ENCODE data around the gene CAMTA1. TPM values are rescaled to one million over a fixed set of nuclear protein-coding genes. Genes with fewer than 3 reads are reported as not detected.

The CAMTA1 gene
- total and polyA plus RNA-seq, 12 donors = 123 to 265 (median 142) TPM

DNA sequence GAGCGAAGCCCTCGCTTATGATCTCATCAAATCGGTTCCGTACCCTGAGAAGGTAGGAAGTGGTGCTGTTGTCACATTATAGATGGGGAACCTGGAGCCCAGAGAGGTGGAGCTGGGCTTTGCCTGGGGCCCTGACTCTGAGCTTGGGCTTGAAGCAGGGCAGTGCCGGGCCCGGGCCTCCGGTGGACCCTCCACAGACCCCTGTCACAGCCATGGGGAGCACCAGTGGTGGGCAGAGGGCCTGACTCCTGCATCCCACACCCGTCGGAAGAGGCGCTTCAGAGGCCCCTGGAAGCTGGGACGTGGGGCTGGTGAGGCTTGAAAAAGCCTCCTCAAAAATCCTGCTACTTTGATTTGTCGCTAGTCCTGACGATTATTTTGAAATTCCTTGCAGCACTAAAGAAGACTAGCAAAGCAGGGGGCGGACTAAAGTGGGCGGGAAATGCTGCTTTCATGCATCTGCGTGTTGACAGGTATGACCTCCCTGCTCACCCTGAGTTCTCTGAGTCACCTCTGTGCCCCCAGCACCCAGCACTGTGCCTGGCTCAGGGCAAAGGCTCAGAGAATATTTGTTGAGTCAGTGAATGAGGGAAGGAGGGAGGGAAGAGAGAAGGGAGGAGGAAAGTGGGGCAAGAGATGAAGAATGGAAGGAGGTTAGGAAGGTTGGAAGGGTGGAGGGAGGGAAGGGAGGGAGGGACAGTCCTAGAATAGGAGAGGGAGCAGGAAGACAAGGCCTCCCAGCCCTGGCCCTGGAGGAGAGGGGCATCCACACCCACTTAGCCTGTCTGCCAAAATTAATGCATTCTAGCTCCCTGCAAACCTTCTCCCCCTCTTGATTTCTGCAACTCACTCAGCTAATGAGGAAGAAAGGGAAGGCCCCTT, 723.0 kb downstream of the CAMTA1 start:
- H3K4me1 ChIP-seq = peaks cover 0 to 17% (median 5%) of the 10 kb centered on the region in 9 donors
- H3K36me3 ChIP-seq = no peaks in the 10 kb centered on the region
- ATAC-seq = no peak
- no peak for TF ChIP-seq CTCF (IDR thresholded peaks at IDR 0.05)
- H3K4me3 ChIP-seq = no peak overlapping the region
- H3K27ac ChIP-seq = no peak overlapping the region
- H3K27me3 ChIP-seq = peaks cover 0 to 4% (median 0%) of the 10 kb centered on the region in 7 donors
- WGBS, 2 donors = 87 to 89% methylated on average over 16 of the region's 16 CpGs
- no peak for DNase-seq
- no peaks in the 10 kb centered on the region for H3K9me3 ChIP-seq
- intact Hi-C loops (cut with DNase I) = no loop called here

- no peak for DNase-seq
- Histone ChIP-seq H3K9me3 (no peaks in the 10 kb centered on the region), H3K27me3 (peaks cover 0 to 4% (median 0%) of the 10 kb centered on the region in 7 donors), H3K4me3 (no peak overlapping the region), H3K36me3 (no peaks in the 10 kb centered on the region), H3K27ac (peak overlapping the region in 1 of 10 donors; percentile 2), H3K4me1 (peaks cover 0 to 17% (median 5%) of the 10 kb centered on the region in 9 donors)
- ATAC-seq = peak in 1 of 8 donors; percentile 61
- 43 to 49% methylated on average over 11 of the region's 11 CpGs for WGBS, 2 donors
- no peak for TF ChIP-seq CTCF (IDR thresholded peaks at IDR 0.05)
- intact Hi-C loops (cut with DNase I) = no loop called here
Measured at GRCh38 chr1:7508934-7509519, 723.8 kb downstream of the CAMTA1 start.

DNA sequence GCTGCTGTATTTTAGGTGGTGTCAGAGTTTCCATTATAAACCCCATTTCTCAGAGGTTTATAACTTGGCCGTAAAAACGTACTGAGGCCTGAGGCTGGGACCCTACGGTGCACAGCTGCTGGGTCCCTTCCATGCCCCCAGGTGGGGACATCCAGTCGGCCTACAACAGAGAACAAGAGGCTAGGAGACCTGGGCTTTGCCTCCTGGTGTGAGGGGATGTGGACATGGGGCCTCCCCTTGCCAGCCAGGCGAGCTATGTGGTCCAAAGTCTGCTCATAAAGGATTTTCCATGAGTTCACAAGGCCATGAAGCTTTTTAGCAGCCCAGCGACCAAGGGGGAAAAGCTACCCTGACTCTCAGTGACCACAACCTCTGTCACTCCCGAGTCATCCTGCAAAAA, 724.3 kb downstream of the CAMTA1 start:
- ATAC-seq = peak in 1 of 8 donors; percentile 16
- peak overlapping the region in 1 of 10 donors; percentile 2 for H3K27ac ChIP-seq
- intact Hi-C loops (cut with DNase I) = no loop called here

More for the DNA sequence above, 724.3 kb downstream of the CAMTA1 start:
- Histone ChIP-seq H3K4me3 (no peak overlapping the region), H3K9me3 (no peaks in the 10 kb centered on the region), H3K4me1 (peaks cover 0 to 17% (median 5%) of the 10 kb centered on the region in 9 donors), H3K36me3 (no peaks in the 10 kb centered on the region), H3K27me3 (peaks cover 0 to 4% (median 0%) of the 10 kb centered on the region in 7 donors)
- TF ChIP-seq CTCF (IDR thresholded peaks at IDR 0.05) = no peak
- no peak for DNase-seq
- 69 to 71% methylated on average over 7 of the region's 7 CpGs for WGBS, 2 donors
